ENCODE results near the gene ARHGAP15. TPM values are rescaled to one million over a fixed set of nuclear protein-coding genes. Genes with fewer than 3 reads are reported as not detected.

Gene ARHGAP15
- total RNA-seq, 1 experiment from 2014 or later: 0.41 TPM

DNA sequence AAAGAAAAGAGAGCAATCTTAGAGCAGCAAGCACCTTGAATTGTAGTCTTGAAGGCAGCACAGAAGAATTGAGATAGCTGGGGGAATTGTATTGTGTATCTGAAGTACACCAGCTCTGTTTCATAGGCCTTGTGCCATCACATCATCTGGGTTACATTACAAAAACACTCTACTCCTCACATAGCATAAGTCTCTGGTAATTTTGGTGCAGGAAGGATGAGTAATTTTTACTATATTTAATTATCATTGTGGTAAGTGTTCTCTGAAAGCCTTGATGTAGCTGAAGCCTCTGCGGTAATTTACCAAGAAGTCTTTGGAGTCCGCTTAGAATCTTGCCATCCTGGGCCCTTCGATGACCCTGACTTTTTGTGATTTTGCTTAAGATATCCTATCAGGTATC lies 291.1 kb downstream of the ARHGAP15 start:
- in situ Hi-C loops (cut with HindIII; ENCODE audit: low pct_unique_long_range_greater_than_20kb, low sequenced_read_pairs) (no loop called here), intact Hi-C loops (cut with micrococcal nuclease; ENCODE audit: unreplicated experiment) (no loop called here)
- no peak for DNase-seq (ENCODE audit: low read depth, low spot score)
- Histone ChIP-seq H3K4me3 (ENCODE audit: low read depth in 2 of 2, low read length in 2 of 2) (no peak overlapping the region), H3K36me3 (ENCODE audit: control insufficient read depth, insufficient read depth, low read length) (no peaks in the 10 kb centered on the region), H3K27me3 (ENCODE audit: control insufficient read depth, insufficient read depth, low read length) (no peaks in the 10 kb centered on the region), H3K9me3 (ENCODE audit: control insufficient read depth, insufficient read depth, low read depth, low read length) (no peaks in the 10 kb centered on the region), H3K4me1 (ENCODE audit: control insufficient read depth, insufficient read depth, low read length) (no peaks in the 10 kb centered on the region), H3K27ac (ENCODE audit: low read length) (no peak overlapping the region)
- TF ChIP-seq CTCF (IDR thresholded peaks at IDR 0.05): no peak
- no peak for TF ChIP-seq REST (IDR thresholded peaks at IDR 0.05; ENCODE audit: insufficient read depth in 1 of 2, low read depth in 2 of 2, low read length in 1 of 2)
- TF ChIP-seq SIN3A (IDR thresholded peaks at IDR 0.05; ENCODE audit: borderline replicate concordance, insufficient read depth, low read depth, low read length): no peak
- no peak for TF ChIP-seq TCF7L2 (IDR thresholded peaks at IDR 0.05; ENCODE audit: low read depth, low read length)
- TF ChIP-seq POLR2AphosphoS5 (IDR thresholded peaks at IDR 0.05; ENCODE audit: low read depth, low read length): no peak
- ChIA-PET CTCF (no interaction called here), POLR2A (no interaction called here)
- BruUV-seq (replicated peaks): no TSS peak
- no peak for ATAC-seq

GRCh38 chr2:143422681-143423080 lies 293.5 kb downstream of the ARHGAP15 start:
- no peak for ATAC-seq

More at GRCh38 chr2:143422681-143423080, 293.5 kb downstream of the ARHGAP15 start:
- POLR2A ChIA-PET: no interaction called here
- DNase-seq (ENCODE audit: low read depth, low spot score): no peak
- in situ Hi-C loops (cut with HindIII; ENCODE audit: low pct_unique_long_range_greater_than_20kb, low sequenced_read_pairs): no loop called here
- Histone ChIP-seq H3K27me3 (ENCODE audit: control insufficient read depth, insufficient read depth, low read length) (no peaks in the 10 kb centered on the region), H3K4me3 (ENCODE audit: low read depth in 2 of 2, low read length in 2 of 2) (no peak overlapping the region), H3K4me1 (ENCODE audit: control insufficient read depth, insufficient read depth, low read length) (no peaks in the 10 kb centered on the region), H3K27ac (ENCODE audit: low read length) (no peak overlapping the region), H3K36me3 (ENCODE audit: control insufficient read depth, insufficient read depth, low read length) (no peaks in the 10 kb centered on the region), H3K9me3 (ENCODE audit: control insufficient read depth, insufficient read depth, low read depth, low read length) (no peaks in the 10 kb centered on the region)
- TF ChIP-seq TCF7L2 (IDR thresholded peaks at IDR 0.05; ENCODE audit: low read depth, low read length): no peak
- no peak for TF ChIP-seq SIN3A (IDR thresholded peaks at IDR 0.05; ENCODE audit: borderline replicate concordance, insufficient read depth, low read depth, low read length)
- no peak for TF ChIP-seq REST (IDR thresholded peaks at IDR 0.05; ENCODE audit: insufficient read depth in 1 of 2, low read depth in 2 of 2, low read length in 1 of 2)
- no peak for TF ChIP-seq CTCF (IDR thresholded peaks at IDR 0.05)
- TF ChIP-seq POLR2AphosphoS5 (IDR thresholded peaks at IDR 0.05; ENCODE audit: low read depth, low read length): no peak
- BruUV-seq (replicated peaks): no TSS peak
- intact Hi-C loops (cut with micrococcal nuclease; ENCODE audit: unreplicated experiment): no loop called here
- CTCF ChIA-PET: no interaction called here
